Epithelial cell of esophagus (primary cell): ENCODE results near the gene ACTG2.

Source experiments
- DNase-seq: peaks from one replicate; pipeline ENCODE4 v3.0.0; 2010; ENCODE audit warnings: low read depth
- H3K4me3 ChIP-seq: 2 replicates; pipeline ENCODE4 v1.5.1; 2011; ENCODE audit warnings: mild to moderate bottlenecking, low read length, control low read depth
- TF ChIP-seq, protein P1 (sequence below): IDR thresholded peaks from 2 replicates; pipeline ENCODE4 v1.5.1; 2011; ENCODE audit warnings: low read depth, mild to moderate bottlenecking, low read length, control low read depth, inconsistent platforms; ENCODE audit not compliant: insufficient read depth; ENCODE audit errors: missing control alignments

Gene ACTG2

GRCh38 chr2:73892631-73893329 lies at the start of gene ACTG2:
Gene ACTG2, plus strand, starts transcription at chr2:73893008. Its CDS starts 8,304 bp downstream, at chr2:73901312.
- no peak for DNase-seq
- TF ChIP-seq, protein P1, sequence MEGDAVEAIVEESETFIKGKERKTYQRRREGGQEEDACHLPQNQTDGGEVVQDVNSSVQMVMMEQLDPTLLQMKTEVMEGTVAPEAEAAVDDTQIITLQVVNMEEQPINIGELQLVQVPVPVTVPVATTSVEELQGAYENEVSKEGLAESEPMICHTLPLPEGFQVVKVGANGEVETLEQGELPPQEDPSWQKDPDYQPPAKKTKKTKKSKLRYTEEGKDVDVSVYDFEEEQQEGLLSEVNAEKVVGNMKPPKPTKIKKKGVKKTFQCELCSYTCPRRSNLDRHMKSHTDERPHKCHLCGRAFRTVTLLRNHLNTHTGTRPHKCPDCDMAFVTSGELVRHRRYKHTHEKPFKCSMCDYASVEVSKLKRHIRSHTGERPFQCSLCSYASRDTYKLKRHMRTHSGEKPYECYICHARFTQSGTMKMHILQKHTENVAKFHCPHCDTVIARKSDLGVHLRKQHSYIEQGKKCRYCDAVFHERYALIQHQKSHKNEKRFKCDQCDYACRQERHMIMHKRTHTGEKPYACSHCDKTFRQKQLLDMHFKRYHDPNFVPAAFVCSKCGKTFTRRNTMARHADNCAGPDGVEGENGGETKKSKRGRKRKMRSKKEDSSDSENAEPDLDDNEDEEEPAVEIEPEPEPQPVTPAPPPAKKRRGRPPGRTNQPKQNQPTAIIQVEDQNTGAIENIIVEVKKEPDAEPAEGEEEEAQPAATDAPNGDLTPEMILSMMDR = no peak
- no peak within 1 kb of the TSS for H3K4me3 ChIP-seq

DNA sequence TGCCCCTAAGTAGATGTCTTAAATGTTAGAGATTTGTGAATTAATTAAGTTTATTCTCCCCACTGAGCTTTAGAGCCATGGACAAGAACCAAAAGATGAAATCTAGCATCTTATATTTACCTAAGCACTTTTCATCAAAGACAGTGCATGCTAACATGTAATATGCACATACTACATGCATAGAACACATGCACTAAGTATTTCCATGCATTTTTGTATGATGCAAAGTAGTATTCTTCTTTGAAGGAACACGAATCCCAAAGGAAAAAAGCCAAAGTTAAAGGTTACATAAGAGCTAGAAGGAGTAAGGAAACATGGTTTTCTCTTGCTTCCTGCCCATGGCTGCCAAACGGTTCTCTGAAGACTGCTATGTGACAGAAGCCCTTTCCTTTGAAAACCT lies 48.7 kb upstream of the ACTG2 start:
- TF ChIP-seq, protein P1 = no peak
- H3K4me3 ChIP-seq = no peak overlapping the region
- no peak for DNase-seq

GRCh38 chr2:73850009-73850408 lies 42.8 kb upstream of the ACTG2 start:
- TF ChIP-seq, protein P1 = no peak
- no peak overlapping the region for H3K4me3 ChIP-seq
- DNase-seq = no peak

DNA sequence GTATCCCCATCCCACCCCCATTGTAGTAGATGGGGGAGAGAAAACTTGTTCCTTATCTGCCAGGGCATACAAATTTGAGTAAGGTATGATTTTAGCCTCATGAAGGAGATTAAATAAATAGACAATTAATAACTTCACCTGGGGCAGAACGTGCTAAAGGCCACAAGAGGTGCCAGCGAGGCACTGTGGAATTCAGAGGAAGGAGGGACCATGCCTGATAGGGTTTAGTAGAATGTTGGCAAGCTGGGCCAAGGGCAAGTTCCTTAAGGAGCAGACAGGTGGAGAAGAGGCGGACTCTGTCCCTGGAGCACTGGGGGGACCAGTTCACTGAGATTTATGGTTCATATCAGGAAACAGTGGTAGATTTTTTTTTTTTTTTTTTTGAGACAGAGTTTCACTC lies 41.5 kb upstream of the ACTG2 start:
- DNase-seq = peak; percentile 58
- TF ChIP-seq, protein P1 = peak; percentile 61
- no peak overlapping the region for H3K4me3 ChIP-seq

- DNase-seq = peak; percentile 83
- TF ChIP-seq, protein P1 = no peak
- H3K4me3 ChIP-seq = no peak overlapping the region
Observed at GRCh38 chr2:73852020-73852419, 40.8 kb upstream of the ACTG2 start.

DNA sequence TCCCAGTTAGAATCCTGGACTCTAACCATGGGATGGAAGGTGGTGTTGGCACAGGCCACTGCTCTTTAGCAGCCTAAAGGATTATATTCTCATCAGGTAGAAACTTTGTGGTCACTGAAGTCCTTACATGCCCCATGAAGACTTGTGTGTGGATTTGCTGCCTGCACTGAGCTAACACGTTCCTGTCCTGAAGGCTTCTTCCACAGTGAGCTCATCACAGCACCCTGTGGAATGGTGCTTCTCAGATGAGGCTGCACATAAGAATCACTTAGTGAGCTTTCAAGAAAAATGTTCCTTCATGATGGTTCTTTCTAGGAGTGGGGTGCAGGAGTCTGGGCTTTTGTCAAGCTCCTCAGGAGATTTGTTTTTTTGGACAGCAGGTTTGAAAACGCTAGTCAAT lies 37.3 kb upstream of the ACTG2 start:
- no peak overlapping the region for H3K4me3 ChIP-seq
- DNase-seq = no peak
- TF ChIP-seq, protein P1 = no peak

DNA sequence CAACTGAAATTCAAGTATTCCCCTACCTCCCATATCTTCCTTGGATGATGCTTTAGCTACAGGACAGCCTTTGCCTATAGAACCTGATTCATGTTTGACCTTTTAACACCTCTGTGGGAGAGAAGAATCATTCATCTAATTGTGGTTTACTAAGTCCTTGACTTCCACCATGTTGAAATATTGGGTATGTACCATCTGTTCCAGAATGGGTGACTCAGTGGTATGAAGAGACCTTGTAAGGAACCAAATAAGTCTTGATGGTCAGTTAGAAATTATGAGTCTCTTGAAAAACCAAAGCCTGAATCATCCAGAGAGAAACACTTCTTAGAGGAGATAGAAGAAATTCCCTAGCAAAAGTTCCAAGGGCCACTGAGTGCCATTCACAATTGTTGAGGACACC lies 36.6 kb upstream of the ACTG2 start:
- no peak overlapping the region for H3K4me3 ChIP-seq
- TF ChIP-seq, protein P1 = no peak
- DNase-seq = peak; percentile 35
